Activated CD8-positive, alpha-beta memory T cell treated with anti-CD3 and anti-CD28 coated beads for 36 hours (primary cell): ENCODE results near the gene MTIF3. TPM values are rescaled to one million over a fixed set of nuclear protein-coding genes. Genes with fewer than 3 reads are reported as not detected.

Experiments used
- CTCF ChIA-PET: fragments of 350-600 bp; sonication (Branson Sonifier 250); formaldehyde crosslinking; loops from one replicate; lab custom pipeline; 2021; ENCODE audit warnings: antibody characterized with exemption; lab: Charles Lee
- POLR2A ChIA-PET: fragments of 350-600 bp; sonication (Branson Sonifier 250); formaldehyde crosslinking; loops from one replicate; lab custom pipeline; 2021; ENCODE audit warnings: antibody characterized with exemption; lab: Charles Lee
- total RNA-seq, 2 experiments: library from RNA; stranded (reverse); gene quantifications; one replicate each; pipeline ENCODE4 v1.2.3, GENCODE V29; 2021

Gene MTIF3, protein sequence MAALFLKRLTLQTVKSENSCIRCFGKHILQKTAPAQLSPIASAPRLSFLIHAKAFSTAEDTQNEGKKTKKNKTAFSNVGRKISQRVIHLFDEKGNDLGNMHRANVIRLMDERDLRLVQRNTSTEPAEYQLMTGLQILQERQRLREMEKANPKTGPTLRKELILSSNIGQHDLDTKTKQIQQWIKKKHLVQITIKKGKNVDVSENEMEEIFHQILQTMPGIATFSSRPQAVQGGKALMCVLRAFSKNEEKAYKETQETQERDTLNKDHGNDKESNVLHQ
- total RNA-seq, result 10 to 100 TPM; 30.1 to 31.8 TPM

DNA sequence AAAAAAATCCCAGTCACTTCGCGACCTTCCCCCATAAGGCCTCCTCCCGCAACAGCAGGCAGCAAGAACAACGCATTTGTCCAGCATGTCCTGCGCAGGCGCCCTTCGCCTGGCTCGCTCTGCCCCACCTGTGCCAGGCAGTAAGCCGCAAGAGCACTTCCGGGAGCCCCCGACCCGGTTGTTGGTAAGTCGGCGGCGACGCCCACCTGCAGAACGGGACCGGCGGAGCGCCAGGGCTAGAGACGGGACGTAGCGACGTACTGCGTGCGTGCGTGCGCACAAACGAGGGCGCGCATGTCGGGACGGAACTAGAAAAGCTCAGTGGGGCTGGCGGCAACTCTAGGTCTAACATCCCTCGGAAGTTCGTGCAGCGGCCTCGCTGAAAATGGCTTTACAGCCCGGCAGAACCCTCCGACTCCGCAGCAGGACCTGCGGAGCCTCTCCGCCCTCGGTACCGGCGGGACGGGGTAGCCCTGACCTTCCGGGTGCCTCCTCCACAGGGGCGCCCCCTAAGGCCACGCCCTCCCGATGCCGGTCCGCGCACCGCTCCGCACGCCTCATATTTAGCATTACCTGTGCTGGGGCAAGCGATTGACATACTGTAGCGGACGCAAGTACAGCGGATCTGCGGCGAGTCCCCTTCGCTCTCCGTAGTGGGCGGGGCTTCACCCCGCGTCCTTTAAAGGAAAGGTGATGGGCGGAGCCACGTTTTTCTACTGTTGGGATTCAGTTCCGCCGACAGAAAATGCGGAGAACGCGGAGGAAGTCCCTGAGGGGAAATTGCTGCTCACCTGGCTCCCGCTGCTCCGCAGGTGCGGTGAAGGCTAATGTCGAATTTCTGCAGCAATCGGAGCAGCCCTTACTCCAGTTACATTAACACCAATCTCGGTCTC is at the start of gene MTIF3:
Gene MTIF3 (minus strand): TSS at position 629 of the 893 bp plus-strand sequence. CDS start 10,116 bp downstream, outside the sequence.
- CTCF ChIA-PET, result interaction anchor here (2.2 kb wide), 1 partner anchor 25 kb away, joined by 7 read pairs; the partner anchor contains the start of gene GTF3A
- POLR2A ChIA-PET, result interaction anchor here (0.5 to 2.4 kb wide), 7 partner anchors 13 to 187 kb away, joined by 3 to 22 read pairs (median 7); partner anchors contain the start of genes GTF3A, LNX2 and POLR1D

DNA sequence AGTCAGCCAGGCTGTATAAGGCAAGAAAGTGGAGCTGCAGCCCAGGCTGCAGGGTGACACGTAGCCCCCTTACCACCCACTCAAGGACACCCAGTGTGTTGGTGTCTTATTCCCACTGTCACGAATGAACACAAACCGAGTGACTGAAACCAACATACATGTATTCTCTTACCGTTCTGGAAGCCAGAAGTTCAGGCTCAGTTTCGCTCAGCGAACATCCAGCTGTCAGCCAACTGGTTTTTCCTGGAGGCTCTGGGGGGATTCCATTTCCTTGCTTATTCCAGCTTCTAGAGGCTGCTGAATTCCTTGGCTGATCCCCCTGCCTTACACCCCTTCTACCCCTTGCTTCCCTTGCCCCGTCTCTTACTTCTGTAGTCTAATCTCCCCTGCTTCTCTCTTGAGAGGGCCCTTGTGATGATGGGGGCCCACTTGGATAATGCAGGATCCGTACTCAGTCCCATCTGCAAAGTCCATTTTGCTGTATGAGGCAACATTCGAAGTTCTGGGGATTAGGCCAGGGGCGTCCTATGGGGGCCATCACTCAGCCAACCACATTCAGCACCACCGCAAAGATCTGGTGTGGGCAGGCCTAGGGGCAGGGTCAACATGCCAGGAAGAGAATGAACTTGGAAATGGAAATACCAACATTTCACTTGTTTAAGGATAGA is 47.3 kb upstream of the MTIF3 start:
- ChIA-PET CTCF (no interaction called here), POLR2A (no interaction called here)

DNA sequence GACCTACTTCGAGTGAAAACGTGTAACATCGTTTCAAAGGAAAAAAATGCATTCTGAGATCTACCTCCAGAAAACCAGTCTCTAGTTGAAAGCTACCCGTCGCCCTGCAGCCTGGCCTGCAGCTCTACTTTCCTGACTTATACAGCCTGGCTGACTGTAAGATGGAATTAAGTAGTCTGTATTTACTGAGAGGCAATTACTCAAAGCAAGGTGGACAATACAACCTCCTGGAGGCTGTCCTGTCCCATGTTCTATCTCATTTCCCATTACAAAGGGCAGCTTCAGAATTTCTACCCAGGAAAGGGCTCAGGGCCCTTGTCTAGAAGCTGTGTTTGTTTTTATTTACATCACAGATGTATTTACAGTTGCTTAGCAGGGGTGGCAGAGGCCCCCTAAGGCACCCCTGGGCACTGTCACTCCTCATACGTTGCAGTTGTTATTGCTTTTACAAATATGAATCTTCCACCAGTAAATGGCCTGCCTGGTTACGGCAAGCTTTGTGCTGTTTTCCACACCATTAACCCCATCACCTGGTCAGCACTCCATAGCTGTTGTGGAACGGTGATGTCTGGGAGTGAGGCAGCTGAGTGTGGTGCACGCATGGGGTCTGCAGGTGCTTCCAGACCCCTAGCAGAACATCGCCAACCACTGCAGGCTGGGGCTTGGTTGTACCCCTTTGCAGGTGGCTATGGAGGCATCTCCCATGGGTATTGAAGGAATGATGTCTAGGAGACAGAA is 46.3 kb upstream of the MTIF3 start:
- ChIA-PET CTCF (no interaction called here), POLR2A (no interaction called here)

DNA sequence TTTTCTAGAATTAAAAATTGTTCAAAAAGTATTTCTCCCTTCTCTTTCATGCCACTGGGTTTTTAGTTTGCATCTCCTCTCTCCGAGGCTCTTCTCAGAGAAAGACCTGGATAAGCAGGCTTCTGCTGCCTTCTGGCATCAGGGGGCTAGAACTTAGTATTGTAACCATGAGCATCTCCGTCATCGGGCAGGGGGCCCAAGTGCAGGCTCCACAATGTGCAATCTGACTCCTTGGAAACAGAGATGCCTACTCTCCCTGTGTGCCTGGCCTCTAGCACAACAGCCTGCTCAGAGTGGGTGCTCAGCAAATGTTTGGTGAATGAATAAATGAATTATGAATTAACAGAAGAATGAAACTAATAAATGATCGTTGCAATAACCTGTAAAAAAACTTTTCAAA is 45.6 kb upstream of the MTIF3 start:
- ChIA-PET POLR2A (no interaction called here), CTCF (no interaction called here)

DNA sequence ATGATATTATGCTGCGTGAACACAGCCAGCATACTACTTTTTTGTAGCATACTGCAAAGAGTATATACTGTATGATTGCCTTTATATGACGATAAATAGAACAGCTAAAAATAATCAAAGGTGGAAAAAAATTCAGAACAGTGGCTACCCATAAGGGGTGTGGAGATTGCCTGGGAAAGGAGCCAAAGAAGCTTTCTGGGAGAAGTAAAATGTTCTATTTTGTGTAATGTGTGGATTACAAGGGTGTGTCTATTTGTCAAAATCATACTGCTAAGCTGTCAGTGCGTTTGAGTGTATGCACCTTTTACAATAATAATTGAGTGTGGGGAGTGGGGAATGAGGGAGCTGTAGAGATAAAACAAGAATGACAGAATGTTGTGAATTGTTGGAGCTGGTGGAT is 45.2 kb upstream of the MTIF3 start:
- ChIA-PET CTCF (no interaction called here), POLR2A (no interaction called here)

DNA sequence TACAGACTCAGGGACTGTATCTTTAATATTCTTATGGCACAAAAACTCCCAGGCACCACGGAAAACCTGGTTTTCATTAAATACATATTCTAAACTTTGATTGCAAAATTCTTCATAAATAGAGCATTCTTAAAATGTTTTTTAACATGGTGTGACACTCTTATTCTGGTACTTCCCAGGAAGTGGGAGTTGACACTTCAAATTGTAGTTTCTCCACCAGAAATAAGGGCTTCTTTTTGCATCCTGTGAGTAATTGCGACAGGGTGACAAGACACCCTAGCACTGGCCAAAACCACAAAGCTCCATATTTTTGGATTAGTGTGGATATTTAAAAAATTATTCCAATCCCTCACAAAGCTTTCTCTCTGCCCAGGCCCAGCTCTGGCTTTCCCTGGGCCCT is 43.6 kb upstream of the MTIF3 start:
- ChIA-PET CTCF (no interaction called here), POLR2A (no interaction called here)

DNA sequence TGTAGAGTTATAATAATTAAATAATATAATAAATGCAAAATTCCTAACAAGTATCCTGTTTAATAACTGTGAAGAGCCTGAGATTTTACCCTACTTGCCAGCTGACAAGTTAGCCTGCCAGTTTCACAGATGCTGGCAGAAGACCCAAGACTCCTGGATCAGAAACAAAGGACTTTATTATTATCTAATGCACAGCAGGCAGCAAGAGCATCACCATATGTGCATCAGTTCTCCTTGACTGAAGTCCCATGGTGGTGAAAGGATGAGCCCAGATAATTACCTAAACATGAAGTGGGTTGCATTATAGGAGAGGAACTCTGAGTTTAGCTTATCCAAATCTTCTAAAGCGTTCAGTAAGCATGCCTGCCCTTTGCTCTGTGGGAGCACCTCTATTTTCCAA is 39.1 kb upstream of the MTIF3 start:
- ChIA-PET POLR2A (no interaction called here), CTCF (no interaction called here)

DNA sequence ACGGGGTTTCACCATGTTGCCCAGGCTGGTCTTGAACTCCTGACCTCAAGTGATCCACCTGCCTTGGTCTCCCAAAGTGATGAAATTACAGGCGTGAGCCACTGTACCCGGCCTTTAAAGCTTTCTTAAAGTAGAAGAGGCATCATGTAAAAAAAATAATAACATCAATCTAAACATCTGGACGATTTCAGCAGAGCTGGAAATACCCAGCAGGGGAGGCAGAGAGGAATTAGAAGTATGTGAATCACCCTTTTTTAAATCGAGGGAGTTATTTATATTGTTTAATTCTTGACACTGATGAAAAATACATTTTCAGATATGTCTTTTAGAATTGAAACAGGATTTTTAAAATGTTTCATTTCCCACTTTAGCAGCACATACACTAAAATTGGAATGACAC is 37.4 kb upstream of the MTIF3 start:
- POLR2A ChIA-PET, result no interaction called here
- CTCF ChIA-PET, result interaction anchor here (0.7 kb wide), 1 partner anchor 191 kb away, joined by 4 read pairs; no protein-coding TSS in a partner anchor

DNA sequence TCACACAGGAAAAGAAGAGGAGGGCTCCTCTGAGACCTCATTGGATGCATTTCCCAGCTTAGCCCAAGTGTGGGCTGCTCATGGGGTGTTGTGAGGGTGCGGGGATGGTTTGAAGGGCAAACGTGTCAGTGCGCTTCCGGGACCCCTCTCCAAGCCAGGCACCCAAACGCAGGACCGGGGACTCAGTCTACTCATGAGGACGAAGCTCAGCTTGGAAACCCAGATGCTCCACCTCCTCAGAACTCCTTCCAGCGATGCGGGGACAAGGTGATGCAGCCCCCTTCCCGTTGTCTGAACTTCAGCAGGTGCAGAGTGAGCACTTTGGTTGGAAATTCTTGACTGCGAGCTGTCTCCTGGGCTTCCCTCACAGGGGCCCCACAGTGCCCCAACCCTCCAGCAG is 33.1 kb upstream of the MTIF3 start:
- POLR2A ChIA-PET, result no interaction called here

DNA sequence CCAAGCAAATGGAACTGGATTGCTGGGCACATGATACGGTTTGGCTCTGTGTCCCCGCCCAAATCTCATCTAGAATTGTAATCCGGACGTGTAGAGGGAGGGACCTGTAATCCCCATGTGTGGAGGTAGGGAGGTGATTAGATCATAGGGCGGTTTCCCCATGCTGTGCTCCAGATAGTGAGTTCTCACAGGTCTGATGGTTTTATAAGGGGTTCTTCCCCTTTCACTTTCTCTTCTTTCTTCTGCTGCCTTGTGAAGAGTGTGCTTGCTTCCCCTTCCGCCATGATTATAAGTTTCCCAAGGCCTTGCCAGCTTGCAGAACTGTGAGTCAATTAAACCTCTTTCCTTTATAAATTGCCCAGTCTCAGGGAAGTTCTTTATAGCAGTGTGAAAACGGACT is 32.6 kb upstream of the MTIF3 start:
- ChIA-PET POLR2A (no interaction called here), CTCF (interaction anchor here (1.6 kb wide), 1 partner anchor 120 kb away, joined by 4 read pairs; no protein-coding TSS in a partner anchor)

More for the DNA sequence above, 33.1 kb upstream of the MTIF3 start:
- CTCF ChIA-PET, result interaction anchor here (1.6 kb wide), 1 partner anchor 121 kb away, joined by 4 read pairs; no protein-coding TSS in a partner anchor

DNA sequence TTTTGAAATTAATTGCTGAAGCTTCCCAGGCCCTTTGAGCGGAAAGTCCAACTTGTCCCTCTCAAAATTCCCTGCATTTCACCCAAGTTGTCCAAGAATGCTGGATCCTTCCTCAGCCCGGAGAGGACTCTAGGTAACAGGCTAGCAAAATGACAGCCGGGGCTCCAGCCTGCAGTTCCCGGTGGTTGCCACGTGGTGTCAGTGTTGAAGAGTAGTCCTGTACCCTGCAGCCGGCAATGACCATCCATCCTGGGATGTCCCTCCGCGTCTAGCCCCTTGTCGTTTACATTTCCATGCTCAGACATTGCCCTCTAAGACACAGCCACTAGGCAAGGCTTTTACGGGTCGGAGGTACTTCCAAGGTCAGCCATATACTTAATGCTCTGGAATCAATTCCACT is 31.4 kb upstream of the MTIF3 start:
- ChIA-PET CTCF (interaction anchor here (1.6 kb wide), 1 partner anchor 119 kb away, joined by 4 read pairs; no protein-coding TSS in a partner anchor), POLR2A (interaction anchor here (0.6 kb wide), 1 partner anchor 1239 kb away, joined by 3 read pairs; no protein-coding TSS in a partner anchor)

DNA sequence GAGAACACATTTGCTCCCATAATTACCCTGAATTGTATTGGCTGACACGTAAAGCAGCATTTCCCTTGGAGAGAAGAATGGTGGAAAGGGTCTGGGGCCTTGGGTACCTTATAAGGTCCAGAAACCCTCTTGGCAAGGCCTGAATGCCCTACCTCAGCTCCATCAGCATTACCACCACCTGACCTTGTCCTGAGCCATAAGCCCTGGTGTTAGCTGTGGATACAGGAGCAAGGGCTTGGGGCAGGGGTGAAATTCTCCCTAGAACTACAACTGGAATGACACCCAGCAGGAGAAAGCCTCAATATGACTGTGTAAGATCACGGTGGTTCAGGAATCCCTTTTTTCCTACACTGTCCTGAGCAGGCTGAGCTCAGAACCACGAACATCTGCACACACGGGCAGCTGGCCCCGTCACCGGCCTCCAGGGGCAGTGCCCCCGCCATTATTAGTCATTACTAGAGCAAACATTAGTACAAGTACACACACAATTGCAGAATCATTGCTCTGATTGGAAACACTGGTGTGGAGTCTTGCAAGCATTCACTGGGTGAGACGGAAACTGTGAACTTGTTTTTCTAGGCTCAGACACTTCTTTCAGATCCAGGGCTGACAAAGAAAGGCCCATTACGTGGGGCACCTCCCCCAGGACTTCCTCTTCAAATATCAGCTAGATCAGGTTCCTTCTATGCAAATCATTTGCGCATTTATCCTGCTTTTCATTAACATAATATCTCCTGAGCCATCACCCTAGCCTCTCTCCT is 26.8 kb upstream of the MTIF3 start:
- CTCF ChIA-PET, result no interaction called here
- POLR2A ChIA-PET, result no interaction called here

DNA sequence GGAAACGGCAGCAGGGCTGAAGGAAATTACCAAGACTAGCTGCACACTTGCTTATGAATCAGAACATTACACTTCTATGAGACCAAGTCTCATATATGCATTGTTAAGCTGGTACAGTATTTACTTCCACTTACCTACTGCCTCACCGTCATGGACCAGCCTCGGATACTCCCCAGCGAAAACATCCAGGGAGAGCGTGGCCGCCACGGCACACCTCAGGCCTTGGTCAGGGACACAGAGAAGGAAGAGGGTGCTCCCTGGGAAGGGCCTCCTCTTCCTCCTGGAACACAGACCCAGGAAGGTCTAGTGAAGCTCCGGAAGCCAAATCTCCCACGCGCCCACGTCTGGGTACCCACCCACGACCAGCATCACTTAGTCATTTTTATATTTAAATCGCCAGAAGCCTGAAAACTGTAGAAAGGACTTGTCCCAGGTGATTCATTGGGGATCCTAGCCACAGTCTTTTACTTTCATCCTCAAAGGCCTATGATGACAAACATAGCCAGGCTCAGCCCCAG is 24.4 kb upstream of the MTIF3 start:
- ChIA-PET CTCF (no interaction called here), POLR2A (no interaction called here)

DNA sequence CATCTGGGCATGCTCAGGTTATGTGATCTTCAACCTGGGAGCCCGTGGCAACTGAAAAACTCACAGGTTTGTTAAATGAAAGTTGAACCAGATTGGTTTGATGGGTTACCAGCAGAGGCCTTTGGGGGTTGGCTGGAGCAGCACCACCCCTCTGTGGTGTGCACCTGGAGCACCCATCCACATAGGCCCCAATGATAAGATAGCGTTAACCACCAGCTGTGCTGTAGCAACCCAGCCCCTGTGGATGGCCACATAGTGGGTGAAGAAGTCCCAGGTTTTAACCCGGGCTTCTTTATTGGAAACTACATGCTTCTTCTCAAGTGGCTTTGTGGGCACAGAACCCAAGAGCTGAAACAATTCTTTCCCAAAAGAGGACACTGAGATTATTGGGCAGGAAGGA is 22.6 kb upstream of the MTIF3 start:
- POLR2A ChIA-PET, result no interaction called here
- CTCF ChIA-PET, result interaction anchor here (0.7 to 1.1 kb wide), 2 partner anchors 60 to 354 kb away, joined by 3 read pairs; no protein-coding TSS in a partner anchor

DNA sequence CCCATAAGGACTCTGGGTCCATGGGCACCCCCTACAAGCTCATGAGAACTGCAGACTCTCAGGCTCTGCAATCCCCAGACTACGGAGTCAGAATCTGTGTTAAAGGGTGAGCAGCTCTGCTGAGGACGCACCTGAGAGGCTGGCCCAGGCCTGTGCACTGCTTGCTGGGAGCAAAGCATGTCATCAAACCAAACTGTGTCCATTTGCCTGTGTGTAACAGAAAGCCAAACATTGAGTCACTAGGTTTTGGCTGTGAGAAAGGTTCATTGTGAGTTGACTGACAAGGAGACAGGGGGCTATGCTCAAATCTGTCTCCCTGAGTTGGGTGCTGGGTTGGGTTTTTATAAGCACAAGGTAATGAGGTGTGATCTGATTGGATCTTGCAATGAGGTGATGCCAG is 22.1 kb upstream of the MTIF3 start:
- ChIA-PET POLR2A (no interaction called here), CTCF (no interaction called here)

DNA sequence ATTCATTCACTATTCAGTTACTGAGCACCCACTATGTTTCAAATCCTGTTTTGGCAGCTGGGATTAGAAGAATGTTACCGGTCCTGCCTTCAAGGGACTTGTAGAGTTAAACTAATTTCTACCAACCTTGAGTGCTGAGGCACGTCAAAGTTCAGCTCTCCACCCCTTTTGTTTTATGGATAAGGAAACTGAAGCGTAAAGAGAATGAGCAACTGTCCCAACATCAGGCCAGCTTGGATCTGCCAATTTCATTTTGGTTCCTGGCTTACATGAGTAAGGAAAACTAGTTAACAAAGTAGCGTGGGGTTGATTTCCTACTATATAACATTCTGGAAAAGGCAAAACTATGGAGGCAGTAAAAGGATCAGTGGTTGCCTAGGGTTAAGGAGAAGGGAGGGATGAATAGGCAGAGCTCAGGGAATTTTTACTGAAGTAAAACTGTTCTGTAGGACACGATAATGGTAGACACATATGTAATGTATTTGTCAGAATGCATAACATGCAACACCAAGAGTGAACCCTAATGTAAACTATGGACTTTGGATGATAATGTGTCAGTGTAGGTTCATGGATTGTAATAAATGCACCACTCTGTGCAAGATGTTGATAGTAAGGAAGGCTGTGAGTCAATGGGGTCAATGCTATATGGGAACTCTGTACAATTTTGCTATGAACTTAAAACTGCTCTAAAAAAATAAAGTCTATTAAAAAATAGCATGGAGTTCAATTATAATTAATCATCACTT is 19.9 kb upstream of the MTIF3 start:
- ChIA-PET CTCF (no interaction called here), POLR2A (no interaction called here)

DNA sequence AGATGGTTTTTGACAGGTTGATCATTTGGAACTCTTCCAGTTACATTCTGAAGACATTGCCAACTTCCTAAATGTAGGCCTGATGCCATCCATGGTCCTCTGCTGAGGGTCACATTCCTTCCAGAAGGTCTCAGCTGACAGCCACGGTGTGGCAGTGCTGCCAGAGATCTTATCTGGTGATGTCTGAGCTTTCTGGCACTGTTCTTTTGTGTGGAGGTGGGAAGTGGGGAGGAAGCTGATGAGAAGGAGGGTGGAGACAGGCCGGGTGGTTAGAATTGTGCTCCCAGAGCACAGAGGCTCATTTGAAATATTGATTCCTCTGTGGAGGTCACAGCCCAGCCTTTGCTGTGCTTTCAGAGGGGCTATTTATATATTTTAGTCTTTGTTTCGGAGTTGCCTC is 16.1 kb upstream of the MTIF3 start:
- ChIA-PET CTCF (no interaction called here), POLR2A (no interaction called here)
